HG02884 (cell line): ENCODE measurements around the gene MGAT1.

Experiments used
- ATAC-seq: cut with Tn5 transposase; IDR thresholded peaks from one replicate; pipeline ENCODE4 v1.9.1; 2021; ENCODE audit warnings: mild to moderate bottlenecking, moderate library complexity; ENCODE audit not compliant: unreplicated experiment

The MGAT1 gene

DNA sequence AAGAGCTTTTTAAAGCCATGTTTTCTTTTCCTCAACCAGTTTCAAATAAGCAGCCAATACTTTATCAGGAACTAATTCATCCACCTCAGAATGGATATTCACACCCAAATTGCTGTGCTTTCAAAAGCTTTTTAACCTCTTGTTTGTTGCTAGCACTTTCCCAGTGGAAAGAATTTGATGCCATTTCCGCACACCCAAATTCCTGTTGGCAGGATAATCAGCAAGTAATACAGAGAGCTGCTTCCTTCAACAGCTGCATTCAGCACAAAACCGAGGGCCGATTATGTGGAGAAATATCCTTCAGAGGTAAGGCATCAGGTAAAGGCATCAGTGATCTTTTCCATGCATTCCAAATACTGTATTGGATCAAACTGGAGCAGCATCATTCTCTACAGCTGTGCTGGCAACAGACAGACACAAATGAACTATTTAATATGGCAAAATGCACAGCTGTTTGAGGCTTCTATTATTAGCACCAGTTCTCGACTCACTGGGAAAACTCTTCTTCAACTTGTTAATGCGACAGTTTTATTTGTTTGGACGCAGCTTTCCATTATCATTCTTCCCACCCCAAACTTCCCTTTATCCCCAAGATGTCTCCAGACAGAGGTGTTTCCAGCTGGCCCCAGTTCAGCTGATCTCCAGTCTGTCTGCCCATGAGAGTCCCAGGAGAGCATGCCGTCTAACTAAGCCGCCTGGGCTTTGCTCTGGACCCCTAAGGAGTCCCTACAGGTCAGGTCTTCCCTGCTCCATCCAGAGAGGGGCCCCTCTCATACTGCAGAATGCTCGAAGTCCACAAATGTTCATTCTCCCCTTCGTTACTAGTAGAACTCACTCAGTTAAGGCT lies 22.2 kb upstream of the MGAT1 start:
- ATAC-seq = no peak

GRCh38 chr5:180823940-180824629 lies 21.5 kb upstream of the MGAT1 start:
- ATAC-seq = no peak

- ATAC-seq = no peak
Observed at GRCh38 chr5:180823346-180823745, 20.7 kb upstream of the MGAT1 start.

DNA sequence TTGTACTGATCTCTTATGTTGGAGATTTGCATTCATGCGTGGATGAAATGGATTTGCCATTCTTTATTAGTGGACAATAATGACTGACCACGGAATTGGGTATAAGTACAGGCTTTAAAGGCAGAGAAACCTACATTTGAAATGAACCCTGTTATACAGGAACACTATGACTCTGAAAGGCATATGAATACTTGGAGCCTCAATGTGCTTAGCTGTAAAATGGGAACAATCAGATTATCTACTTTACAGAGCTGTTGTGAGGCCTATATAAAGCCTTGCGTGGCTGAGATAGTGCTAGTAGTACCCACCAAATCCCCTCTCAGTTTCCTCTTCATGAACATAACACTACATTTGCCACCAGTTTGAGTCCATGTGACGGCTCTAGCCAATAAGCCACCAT lies 18.9 kb upstream of the MGAT1 start:
- ATAC-seq = no peak

DNA sequence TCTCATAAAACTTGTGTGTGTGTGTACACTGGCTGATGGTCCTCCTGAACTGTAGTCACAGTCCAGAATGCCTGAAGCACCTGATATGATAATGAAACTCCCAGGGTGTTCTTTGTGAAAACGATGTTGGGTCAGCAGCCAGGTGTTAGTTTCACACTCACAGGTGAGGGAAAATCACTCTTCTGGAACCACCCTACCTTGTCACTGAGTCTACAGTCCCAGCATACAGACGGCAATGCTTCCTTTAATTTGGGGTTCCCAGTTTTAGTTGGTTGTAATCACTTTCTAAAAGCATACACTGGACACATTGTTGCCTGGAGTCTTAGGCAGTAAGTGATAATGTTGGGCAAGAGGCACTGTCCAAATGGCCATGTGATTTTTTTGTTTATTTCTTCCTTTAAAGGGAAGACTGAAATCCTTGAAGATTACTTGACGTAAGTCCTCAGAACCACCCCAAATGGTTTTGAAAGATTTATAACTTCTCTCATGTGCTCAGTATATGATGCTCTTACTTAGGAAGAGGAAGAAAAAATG lies 18.2 kb upstream of the MGAT1 start:
- ATAC-seq = peak; percentile 66

GRCh38 chr5:180818677-180819341 lies 16.2 kb upstream of the MGAT1 start:
- ATAC-seq = no peak

- no peak for ATAC-seq
Observed at GRCh38 chr5:180817893-180818674, 15.5 kb upstream of the MGAT1 start.

DNA sequence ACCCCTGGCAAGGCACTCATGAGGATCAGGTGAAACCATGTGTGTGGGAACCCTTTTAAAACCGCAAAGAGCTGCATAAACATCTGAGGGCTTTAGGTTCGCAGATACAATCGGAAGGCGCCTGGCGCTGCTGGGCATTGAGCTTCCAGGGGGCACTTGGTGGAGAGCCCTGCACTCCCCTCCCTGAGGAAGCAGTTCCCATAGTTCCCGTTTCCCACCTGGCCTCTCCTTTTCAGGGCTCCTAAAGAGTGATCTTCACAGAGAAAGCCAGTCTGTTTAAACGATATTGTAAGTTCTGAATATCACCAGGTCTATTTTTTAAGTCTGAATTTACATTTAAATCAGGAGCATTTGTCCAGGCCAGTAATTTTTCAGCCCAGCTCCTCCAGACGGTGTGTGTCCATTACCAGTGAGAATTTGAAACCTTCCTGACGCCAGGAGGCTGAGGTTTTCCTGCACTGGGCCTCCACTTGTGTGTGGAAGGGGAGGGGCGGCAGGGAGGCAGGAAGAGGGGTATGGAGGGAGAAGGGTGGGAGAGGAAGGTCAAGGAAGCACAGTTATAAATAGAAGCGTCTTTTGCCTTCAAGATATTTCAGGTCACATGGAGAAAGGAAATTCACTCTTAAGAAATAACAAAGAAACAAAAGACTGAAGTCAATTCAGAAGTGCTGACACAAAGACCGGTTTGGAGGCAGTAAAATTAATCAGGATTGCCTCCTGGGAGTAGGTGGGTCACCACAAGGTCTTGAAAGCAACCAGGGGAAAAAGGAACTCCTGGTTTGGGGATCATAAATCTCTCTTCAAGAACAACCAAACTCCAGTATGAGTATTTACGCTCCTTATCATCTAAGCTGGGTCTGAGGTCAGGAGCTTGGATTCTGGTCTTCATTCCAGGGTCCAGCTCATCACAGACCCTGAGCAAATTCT lies 14.3 kb upstream of the MGAT1 start:
- ATAC-seq = no peak

GRCh38 chr5:180815293-180815917 lies 12.8 kb upstream of the MGAT1 start:
- no peak for ATAC-seq

DNA sequence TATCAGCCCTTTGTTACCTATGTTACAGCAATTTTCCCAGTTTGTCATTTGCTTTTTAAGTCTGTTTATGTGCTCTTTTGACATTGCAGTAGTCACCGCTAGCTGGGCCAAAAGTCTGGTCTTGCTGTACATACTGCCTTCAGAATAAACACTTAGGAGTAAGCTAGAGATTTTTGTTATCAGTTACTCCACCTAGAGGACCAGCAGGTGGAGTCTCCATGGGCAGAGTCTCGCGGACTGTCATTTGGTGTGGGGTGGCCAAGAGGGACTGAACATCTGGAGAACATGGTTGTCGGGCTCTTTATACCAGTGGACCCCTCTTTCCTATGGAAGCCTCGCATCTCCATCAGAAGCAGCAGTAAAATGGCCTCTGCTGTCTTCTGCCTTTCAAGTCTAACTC lies 10.8 kb upstream of the MGAT1 start:
- ATAC-seq = no peak

DNA sequence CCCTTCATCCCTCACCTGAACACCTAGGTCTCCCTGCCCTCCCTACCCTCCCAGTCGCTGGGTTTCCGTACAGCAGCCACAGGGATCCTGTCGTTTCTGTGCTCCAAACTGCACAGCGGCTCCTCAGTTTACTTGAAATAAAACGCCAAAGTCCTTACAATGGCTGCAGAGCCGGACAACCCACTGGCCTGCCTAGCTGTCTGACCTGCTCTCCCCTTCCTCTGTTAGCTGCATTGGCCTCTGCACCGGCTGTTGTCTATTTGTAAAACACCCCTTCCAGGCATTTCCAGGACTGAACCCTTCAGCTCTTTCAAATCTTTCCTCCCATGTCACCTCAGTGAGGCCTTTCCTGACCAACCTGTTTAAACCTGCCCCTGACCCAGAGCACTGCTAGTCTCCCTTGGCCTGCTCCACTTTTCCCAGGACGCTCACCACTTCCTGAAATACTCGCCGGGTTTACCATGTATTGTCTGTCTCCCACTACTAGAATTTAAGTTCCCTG lies 9.1 kb upstream of the MGAT1 start:
- no peak for ATAC-seq

DNA sequence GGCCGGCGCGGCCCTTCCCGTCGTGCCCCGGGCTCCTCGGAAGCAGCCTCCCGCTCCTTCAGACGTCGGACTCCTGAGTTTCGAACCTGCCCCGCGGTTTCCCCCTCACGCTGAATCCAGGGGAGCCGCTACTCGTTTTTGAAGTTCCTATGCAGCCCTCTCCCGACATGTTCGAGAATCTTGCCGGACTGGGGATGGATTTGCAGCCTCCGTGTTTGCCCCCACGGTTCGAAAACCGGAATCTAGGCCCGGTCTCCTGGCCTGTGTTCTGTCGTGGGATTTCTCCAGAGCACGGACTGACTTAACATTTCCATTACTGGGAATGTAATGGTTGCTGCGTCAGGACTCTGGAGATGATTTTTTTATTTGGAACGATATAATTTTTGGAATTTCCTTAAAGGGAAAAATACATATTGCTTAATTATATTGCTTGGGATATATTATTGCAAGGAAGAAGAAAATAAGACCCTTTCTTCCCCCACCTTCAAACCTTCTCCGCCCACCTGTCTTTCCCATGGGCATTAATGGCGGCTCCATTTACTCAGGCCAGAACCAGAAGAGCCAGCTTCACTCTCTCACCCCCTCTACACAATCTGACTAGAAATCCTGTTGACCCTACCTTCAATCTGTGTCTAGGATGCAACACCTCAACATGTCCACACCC lies 8.5 kb upstream of the MGAT1 start:
- no peak for ATAC-seq

- peak; percentile 61 for ATAC-seq
Observed at GRCh38 chr5:180810210-180810958, 7.8 kb upstream of the MGAT1 start.

- ATAC-seq = peak; percentile 58
Observed at GRCh38 chr5:180809403-180810209, 7.0 kb upstream of the MGAT1 start.

GRCh38 chr5:180808461-180809000 lies 5.9 kb upstream of the MGAT1 start:
- ATAC-seq = no peak

DNA sequence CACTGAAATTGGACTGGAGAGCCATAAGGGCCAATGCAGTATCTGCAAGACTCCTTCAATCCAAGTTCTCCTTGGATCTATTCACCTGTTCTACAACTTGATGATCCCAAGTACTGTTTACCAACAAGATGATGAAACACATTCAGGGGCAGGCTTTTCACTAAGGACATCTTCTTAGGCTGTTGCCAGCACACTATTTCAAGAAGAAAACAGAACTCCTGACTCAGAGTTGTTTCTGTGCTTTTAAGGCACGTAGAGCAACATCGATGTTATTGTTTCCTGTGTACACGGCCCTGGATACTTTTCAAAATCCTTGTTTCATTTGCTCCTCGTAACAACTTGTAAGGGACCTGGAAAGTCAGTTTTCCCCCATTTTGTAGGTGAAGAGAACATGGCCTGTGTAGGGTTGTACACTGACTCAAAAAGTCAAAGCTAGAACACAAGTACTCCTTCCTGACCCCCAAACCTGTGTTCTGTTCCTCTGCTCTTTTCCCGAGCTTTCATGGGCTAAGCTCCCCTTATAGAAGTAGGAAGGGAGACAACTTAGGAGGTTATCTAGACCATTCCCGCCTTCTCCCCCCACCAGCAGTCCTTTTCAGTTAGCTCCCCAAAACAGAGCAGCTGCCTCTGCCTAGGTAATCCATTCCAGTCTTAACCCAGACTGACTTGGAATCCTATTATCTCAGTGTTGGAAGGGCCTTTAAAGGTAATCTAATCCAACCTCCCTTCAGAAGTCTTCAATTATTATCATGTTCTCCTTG lies 5.2 kb upstream of the MGAT1 start:
- ATAC-seq = no peak
